Transverse colon (tissue), 4 donors: Measurements from ENCODE around the gene COLEC11.

Experiments used
- CTCF ChIP-seq, 5 experiments: fragments of 200-600 bp in 3 of 5; fragments of 450-650 bp in 2 of 5; sonication (generic) in 3 of 5; IDR thresholded peaks; 1 replicate in 2 of 5; 2 replicates in 3 of 5; pipeline ENCODE4 v1.5.1; 2016 to 2017; ENCODE audit warnings: antibody characterized with exemption in 5 of 5, inconsistent platforms in 3 of 5, mild to moderate bottlenecking in 2 of 5, moderate library complexity in 1 of 5
- EP300 ChIP-seq: sonication (generic); formaldehyde crosslinking; IDR thresholded peaks from one replicate; pipeline ENCODE4 v1.6.1; 2017; ENCODE audit warnings: antibody characterized with exemption, low read depth
- POLR2A ChIP-seq: fragments of 450-650 bp; IDR thresholded peaks from one replicate; pipeline ENCODE4 v1.6.1; 2016; ENCODE audit warnings: antibody characterized with exemption, mild to moderate bottlenecking, moderate library complexity
- POLR2AphosphoS5 ChIP-seq, 3 donors: sonication (generic); formaldehyde crosslinking; IDR thresholded peaks; one replicate each; pipeline ENCODE4 v1.6.1; 2016; ENCODE audit warnings: antibody characterized with exemption in 3 of 3

DNA sequence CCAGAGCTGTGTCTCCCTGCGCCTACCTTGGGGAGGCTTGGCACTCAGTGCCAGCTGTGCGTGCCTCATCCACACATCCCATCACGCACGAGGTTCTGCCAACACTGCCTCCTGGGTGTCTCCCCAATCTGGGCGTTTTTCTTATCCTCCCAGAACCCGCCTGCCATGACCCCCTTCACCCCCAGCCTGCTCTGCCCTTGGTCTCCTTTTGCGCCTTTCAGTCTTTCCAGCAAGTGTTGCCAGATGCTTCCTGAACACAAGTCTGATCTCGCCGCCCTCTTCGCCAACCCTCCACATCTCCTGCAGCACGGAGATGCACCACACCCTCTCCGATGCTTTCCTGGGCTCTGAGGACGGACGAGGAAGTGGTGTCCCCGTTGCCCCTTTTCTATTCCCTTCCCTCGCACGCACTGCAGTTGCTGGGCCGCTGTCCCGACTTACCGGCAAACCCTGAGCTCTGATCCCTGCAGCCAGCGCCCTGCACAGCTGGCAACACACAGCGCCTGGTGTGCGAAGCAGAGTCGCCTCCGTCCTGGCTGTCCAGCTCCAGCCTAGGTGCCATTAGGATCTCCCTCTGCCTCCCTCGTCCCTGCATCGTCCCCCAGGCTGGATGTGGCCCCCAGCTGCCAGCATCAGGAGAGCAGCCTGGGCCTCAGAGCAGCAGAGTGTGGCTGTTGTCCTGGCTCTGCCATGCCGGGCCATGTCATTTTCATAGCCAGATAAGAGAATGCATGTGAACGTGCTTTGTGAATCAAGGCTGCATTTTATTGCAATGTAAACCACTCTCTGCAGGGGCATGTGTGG lies 40.5 kb downstream of the COLEC11 start:
- no peak for TF ChIP-seq CTCF (IDR thresholded peaks at IDR 0.05)
- no peak for TF ChIP-seq POLR2A
- no peak for TF ChIP-seq POLR2AphosphoS5 (IDR thresholded peaks at IDR 0.05)
- TF ChIP-seq EP300, result no peak
